Measurements from ENCODE around the gene GRB7. TPM values are rescaled to one million over a fixed set of nuclear protein-coding genes. Genes with fewer than 3 reads are reported as not detected.
"Not testable (repeated sequence)": the region's sequence is repeated elsewhere in the genome, so short reads cannot be mapped to it uniquely, and the experiment has no call there.

GRB7 gene
- total RNA-seq, 1 experiment from 2014 or later: not detected

- DNase-seq (ENCODE audit: low read depth): no peak
These were observed 28.3 kb upstream of the GRB7 start for GRCh38 chr17:39709319-39709997.

- DNase-seq (ENCODE audit: low read depth): no peak
These were observed 27.5 kb upstream of the GRB7 start for GRCh38 chr17:39709998-39710964.

GRCh38 chr17:39711071-39711470, 26.7 kb upstream of the GRB7 start:
- DNase-seq (ENCODE audit: low read depth): not testable (repeated sequence)

- no peak for DNase-seq (ENCODE audit: low read depth)
These were observed 25.9 kb upstream of the GRB7 start for GRCh38 chr17:39711851-39712250.

- no peak for DNase-seq (ENCODE audit: low read depth)
These were observed 23.5 kb upstream of the GRB7 start for GRCh38 chr17:39714234-39714633.

GRCh38 chr17:39715375-39716072, 22.2 kb upstream of the GRB7 start:
- no peak for DNase-seq (ENCODE audit: low read depth)

- no peak for DNase-seq (ENCODE audit: low read depth)
These were observed 21.5 kb upstream of the GRB7 start for GRCh38 chr17:39716073-39716818.

- DNase-seq (ENCODE audit: low read depth): no peak
These were observed 20.7 kb upstream of the GRB7 start for GRCh38 chr17:39716879-39717536.

GRCh38 chr17:39717660-39718059, 20.1 kb upstream of the GRB7 start:
- DNase-seq (ENCODE audit: low read depth): no peak

- DNase-seq (ENCODE audit: low read depth): no peak
These were observed 18.0 kb upstream of the GRB7 start for GRCh38 chr17:39719563-39720355.

GRCh38 chr17:39722104-39722503, 15.6 kb upstream of the GRB7 start:
- DNase-seq (ENCODE audit: low read depth): no peak

GRCh38 chr17:39722965-39723848, 14.5 kb upstream of the GRB7 start:
- no peak for DNase-seq (ENCODE audit: low read depth)

- DNase-seq (ENCODE audit: low read depth): no peak
These were observed 13.0 kb upstream of the GRB7 start for GRCh38 chr17:39724731-39725130.

- DNase-seq (ENCODE audit: low read depth): not testable (repeated sequence)
These were observed 11.8 kb upstream of the GRB7 start for GRCh38 chr17:39725923-39726322.

- no peak for DNase-seq (ENCODE audit: low read depth)
These were observed 11.1 kb upstream of the GRB7 start for GRCh38 chr17:39726617-39727016.

- no peak for DNase-seq (ENCODE audit: low read depth)
These were observed 10.2 kb upstream of the GRB7 start for GRCh38 chr17:39727556-39727955.

- DNase-seq (ENCODE audit: low read depth): no peak
These were observed 8.4 kb upstream of the GRB7 start for GRCh38 chr17:39729280-39729851.

GRCh38 chr17:39730095-39730921, 7.4 kb upstream of the GRB7 start, which contains the start of gene MIEN1:
TSS of gene MIEN1 (minus strand) at chr17:39730532. CDS start at chr17:39730495, 37 bp downstream.
- DNase-seq (ENCODE audit: low read depth): peak; percentile 70

All from RPMI7951 (cell line).